Measurements from ENCODE around the gene PDE8B. TPM values are rescaled to one million over a fixed set of nuclear protein-coding genes. Genes with fewer than 3 reads are reported as not detected.

Gene PDE8B
- total RNA-seq, 4 donors from 2014 or later = 13.0 to 54.4 (median 27.3) TPM

DNA sequence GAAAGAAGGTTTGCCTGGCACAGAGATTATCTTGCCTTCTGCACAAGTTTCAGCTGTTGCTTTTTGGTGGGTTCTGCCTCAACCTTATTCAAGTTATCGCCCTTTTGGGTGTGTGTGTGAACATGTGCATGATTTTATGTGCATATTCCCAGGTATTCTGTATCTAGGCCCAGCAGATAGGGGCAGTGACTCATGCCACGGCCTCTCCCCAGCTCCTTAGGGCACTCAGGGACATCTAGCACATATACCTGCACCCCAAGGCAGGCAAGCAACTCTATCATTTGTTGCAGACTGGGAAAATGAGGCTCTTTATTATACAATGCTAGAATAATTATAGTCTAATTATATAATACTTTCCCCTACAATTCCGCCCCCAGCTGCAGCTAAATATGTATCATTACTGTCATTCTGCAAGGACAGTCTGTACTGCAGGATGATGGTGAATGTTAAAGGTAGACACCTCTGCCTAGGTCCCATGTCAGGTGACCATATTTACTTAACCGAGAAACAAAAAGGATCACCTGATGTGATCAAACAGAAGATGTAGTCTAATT lies 128.9 kb downstream of the PDE8B start:
- Histone ChIP-seq H3K4me3 (no peak overlapping the region), H3K27ac (no peak overlapping the region), H3K9me3 (no peaks in the 10 kb centered on the region), H3K36me3 (no peaks in the 10 kb centered on the region), H3K27me3 (no peaks in the 10 kb centered on the region), H3K4me1 (peaks cover 0 to 3% of the 10 kb centered on the region in 2 donors)
- TF ChIP-seq CTCF (IDR thresholded peaks at IDR 0.05) (no peak), POLR2A (IDR thresholded peaks at IDR 0.05) (no peak)
- DNase-seq = no peak
- intact Hi-C loops (cut with DNase I; ENCODE audit: low total_unique reads) = no loop called here

DNA sequence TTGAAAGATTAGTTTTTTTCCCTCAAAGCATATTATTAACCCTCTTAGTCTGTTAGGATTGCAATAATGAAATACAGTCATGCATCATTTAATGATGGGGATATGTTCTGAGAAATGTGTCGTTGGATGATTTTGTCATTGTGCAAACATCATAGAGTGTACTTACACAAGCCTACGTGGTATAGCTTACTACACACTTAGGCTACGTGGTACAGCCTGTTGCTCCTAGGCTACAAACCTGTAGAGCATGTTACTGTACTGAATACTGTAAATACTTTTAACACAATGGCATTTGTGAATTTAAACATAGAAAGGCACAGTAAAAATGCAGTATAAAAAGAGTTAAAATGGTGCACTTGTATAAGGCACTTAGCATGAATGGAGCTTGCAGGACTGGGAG lies 132.7 kb downstream of the PDE8B start:
- no peaks in the 10 kb centered on the region for H3K4me1 ChIP-seq
- TF ChIP-seq CTCF (IDR thresholded peaks at IDR 0.05) (no peak), POLR2A (IDR thresholded peaks at IDR 0.05) (no peak)
- no peaks in the 10 kb centered on the region for H3K36me3 ChIP-seq
- no peak overlapping the region for H3K27ac ChIP-seq
- no peaks in the 10 kb centered on the region for H3K9me3 ChIP-seq
- intact Hi-C loops (cut with DNase I; ENCODE audit: low total_unique reads) = no loop called here
- H3K4me3 ChIP-seq = no peak overlapping the region
- no peaks in the 10 kb centered on the region for H3K27me3 ChIP-seq
- no peak for DNase-seq

DNA sequence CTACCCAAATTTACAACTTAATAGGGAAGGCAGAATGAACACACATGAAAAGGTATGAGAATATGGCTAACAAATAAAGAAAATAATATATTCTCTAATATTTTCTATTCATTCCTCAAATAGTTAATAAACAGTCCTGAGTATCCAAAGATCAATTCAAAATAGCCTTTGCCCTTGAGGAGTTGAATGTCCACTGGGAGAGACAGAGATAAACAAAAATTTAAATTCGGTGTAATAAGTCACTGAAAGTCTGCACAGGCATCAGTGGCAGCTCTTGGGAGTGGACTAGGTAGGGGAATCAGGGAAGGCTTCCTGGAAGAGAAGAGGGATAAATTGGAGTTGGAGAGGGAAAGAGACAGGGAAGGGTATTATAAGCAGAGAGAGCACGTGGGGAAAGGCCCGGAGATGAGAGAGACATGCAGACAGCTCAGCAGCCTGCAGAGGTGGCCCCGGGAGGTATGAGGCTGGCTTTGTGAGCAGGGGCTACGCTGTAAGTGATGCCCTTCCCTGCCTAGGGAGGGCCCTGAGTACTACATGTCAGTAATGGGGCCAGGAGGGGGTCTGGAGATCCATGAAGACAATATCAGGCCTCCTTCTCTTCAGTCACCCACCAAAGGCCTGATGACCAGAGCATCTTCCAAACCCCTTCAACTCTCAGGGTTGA lies 137.1 kb downstream of the PDE8B start:
- Histone ChIP-seq H3K4me1 (no peaks in the 10 kb centered on the region), H3K27ac (no peak overlapping the region), H3K36me3 (no peaks in the 10 kb centered on the region), H3K4me3 (no peak overlapping the region), H3K27me3 (no peaks in the 10 kb centered on the region), H3K9me3 (no peaks in the 10 kb centered on the region)
- no peak for DNase-seq
- TF ChIP-seq POLR2A (IDR thresholded peaks at IDR 0.05) (no peak), CTCF (IDR thresholded peaks at IDR 0.05) (no peak)
- intact Hi-C loops (cut with DNase I; ENCODE audit: low total_unique reads) = no loop called here

DNA sequence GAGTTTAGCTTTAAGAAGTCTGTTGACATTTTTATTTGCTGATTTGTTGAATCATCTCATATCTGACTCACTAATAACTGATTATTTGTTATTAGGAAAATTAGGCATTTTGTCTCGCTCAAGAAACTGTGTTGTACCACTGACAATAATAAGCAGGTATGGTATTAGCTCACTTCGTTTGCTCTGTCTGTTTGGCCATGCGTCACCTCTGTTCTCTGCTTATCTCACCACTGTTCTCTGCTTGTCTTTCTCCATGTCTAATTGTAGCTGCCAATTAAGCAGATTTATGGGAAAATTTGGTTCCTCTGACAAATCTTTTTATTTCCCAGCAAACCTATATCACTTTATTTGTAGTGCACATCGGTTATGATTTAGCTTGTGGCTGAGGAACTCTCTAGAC lies 142.8 kb downstream of the PDE8B start:
- Histone ChIP-seq H3K27ac (no peak overlapping the region), H3K36me3 (no peaks in the 10 kb centered on the region), H3K4me3 (no peak overlapping the region), H3K27me3 (no peaks in the 10 kb centered on the region), H3K9me3 (no peaks in the 10 kb centered on the region), H3K4me1 (no peaks in the 10 kb centered on the region)
- intact Hi-C loops (cut with DNase I; ENCODE audit: low total_unique reads) = no loop called here
- DNase-seq = no peak
- no peak for TF ChIP-seq POLR2A (IDR thresholded peaks at IDR 0.05)
- no peak for TF ChIP-seq CTCF (IDR thresholded peaks at IDR 0.05)

DNA sequence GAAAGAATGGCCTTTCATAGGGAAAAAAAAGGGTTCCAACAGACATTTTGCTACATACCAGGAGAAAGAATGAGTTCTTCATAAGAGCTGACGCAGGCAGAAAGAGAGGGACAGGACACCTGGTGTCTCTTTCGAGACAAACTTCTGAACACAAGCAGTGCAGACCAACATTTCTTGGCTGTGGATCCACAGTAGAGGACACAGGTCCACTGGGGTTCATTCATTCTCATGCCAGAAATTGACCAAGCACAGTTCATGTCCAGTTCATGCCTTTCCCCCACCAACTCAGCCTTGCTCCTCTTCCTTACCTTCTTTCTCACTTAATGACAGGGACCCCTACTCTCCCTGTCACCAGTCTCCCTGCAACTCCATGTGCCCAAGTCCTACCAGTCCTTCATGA lies 144.0 kb downstream of the PDE8B start:
- Histone ChIP-seq H3K27ac (no peak overlapping the region), H3K36me3 (no peaks in the 10 kb centered on the region), H3K9me3 (no peaks in the 10 kb centered on the region), H3K4me1 (no peaks in the 10 kb centered on the region), H3K4me3 (no peak overlapping the region), H3K27me3 (no peaks in the 10 kb centered on the region)
- intact Hi-C loops (cut with DNase I; ENCODE audit: low total_unique reads) = no loop called here
- no peak for DNase-seq
- no peak for TF ChIP-seq POLR2A (IDR thresholded peaks at IDR 0.05)
- no peak for TF ChIP-seq CTCF (IDR thresholded peaks at IDR 0.05)
